Lower leg skin (tissue), 4 donors: ENCODE results near the gene MBLAC2. TPM values are rescaled to one million over a fixed set of nuclear protein-coding genes. Genes with fewer than 3 reads are reported as not detected.

ENCODE experiments used
- DNase-seq, 2 donors: peaks; one replicate each; pipeline ENCODE4 v3.0.0-alpha.2; 2019; ENCODE audit warnings: low spot score in 2 of 2
- H3K4me3 ChIP-seq: fragments of 200-600 bp; sonication (generic); 2 replicates; pipeline ENCODE4 v1.5.1; 2017; ENCODE audit warnings: mild to moderate bottlenecking, low read depth; ENCODE audit not compliant: poor library complexity, severe bottlenecking
- POLR2A ChIP-seq, 2 donors: fragments of 450-650 bp; IDR thresholded peaks; one replicate each; pipeline ENCODE4 v1.6.1; 2016 to 2017; ENCODE audit warnings: antibody characterized with exemption in 2 of 2, mild to moderate bottlenecking in 1 of 2, moderate library complexity in 1 of 2
- WGBS, 2 donors: methylation state at CpG; one replicate each; pipeline ENCODE4 v1.1.5; 2018; 5-methylcytosine and 5-hydroxymethylcytosine counted together
- intact Hi-C: fragments of 100-400 bp; cut with DNase I; formaldehyde crosslinking; loops from one replicate; pipeline ENCODE4 v1.15.0; 2023; ENCODE audit warnings: low total_unique reads
- total RNA-seq, 4 donors: library from RNA; depleted of rRNA; stranded (reverse); fragments of >200 nt; gene quantifications; one replicate each; pipeline ENCODE4 v1.1.0, GENCODE V29; 2016
- TF ChIP-seq, protein P1 (sequence below), 3 donors: fragments of 450-650 bp; IDR thresholded peaks; one replicate each; pipeline ENCODE4 v1.5.1; 2016; ENCODE audit warnings: antibody characterized with exemption in 3 of 3, mild to moderate bottlenecking in 3 of 3, moderate library complexity in 2 of 3

MBLAC2 gene
- total RNA-seq, 4 donors from 2014 or later = 6.1 to 6.9 (median 6.3) TPM

DNA sequence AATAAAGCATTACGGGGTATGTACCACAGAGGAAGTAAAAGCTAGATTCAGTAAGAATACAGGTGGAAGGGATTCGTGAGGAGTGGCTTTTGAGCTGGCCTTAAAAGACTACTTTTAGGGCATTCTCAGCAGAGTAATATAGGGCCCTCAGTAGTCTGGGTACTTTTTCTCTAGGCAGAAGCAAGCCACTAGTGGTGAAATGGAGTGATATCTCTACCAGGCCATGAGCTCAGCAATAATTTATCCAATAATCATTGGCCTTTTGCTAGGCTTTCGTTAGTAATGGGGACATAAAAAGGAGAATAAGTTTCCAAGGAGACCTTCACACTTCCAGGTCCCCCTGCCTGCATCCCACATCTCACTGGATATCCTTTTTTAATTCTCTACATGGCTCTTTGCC, 1.8 kb upstream of the MBLAC2 start:
- TF ChIP-seq, protein P1, sequence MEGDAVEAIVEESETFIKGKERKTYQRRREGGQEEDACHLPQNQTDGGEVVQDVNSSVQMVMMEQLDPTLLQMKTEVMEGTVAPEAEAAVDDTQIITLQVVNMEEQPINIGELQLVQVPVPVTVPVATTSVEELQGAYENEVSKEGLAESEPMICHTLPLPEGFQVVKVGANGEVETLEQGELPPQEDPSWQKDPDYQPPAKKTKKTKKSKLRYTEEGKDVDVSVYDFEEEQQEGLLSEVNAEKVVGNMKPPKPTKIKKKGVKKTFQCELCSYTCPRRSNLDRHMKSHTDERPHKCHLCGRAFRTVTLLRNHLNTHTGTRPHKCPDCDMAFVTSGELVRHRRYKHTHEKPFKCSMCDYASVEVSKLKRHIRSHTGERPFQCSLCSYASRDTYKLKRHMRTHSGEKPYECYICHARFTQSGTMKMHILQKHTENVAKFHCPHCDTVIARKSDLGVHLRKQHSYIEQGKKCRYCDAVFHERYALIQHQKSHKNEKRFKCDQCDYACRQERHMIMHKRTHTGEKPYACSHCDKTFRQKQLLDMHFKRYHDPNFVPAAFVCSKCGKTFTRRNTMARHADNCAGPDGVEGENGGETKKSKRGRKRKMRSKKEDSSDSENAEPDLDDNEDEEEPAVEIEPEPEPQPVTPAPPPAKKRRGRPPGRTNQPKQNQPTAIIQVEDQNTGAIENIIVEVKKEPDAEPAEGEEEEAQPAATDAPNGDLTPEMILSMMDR (IDR thresholded peaks at IDR 0.05) = no peak
- no peak for TF ChIP-seq POLR2A (IDR thresholded peaks at IDR 0.05)
- DNase-seq = no peak
- 88 to 91% methylated on average over 3 of the region's 3 CpGs for WGBS, 2 donors
- no peak overlapping the region for H3K4me3 ChIP-seq
- intact Hi-C loops = no loop called here

DNA sequence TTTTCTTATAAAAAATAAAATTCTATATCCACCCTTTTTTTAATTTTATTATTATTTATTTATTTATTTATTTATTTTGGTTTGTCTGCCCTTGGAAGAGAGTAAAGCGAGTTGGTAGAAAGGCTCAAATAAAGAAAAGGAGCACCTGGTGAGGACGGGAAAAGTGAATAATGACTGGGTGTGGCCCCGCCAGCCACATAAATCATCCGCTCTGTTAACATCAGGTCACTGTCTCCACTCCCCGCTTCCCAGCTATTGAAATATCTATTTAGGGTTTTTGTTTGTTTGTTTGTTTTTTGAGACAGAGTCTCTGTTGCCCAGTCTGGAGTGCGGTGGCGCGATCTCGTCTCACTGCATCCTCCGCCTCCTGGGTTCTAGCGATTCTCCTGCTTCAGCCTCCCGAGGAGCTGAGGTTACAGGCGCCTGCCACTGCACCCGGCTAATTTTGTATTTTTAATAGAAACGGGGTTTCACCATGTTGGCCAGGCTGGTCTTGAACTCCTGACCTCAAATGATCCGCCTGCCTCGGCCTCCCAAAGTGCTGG, 937 bp upstream of the MBLAC2 start:
- no peak overlapping the region for H3K4me3 ChIP-seq
- intact Hi-C loops = no loop called here
- 63 to 70% methylated on average over 17 of the region's 17 CpGs for WGBS, 2 donors
- TF ChIP-seq, protein P1 (IDR thresholded peaks at IDR 0.05) = no peak
- TF ChIP-seq POLR2A (IDR thresholded peaks at IDR 0.05) = no peak
- no peak for DNase-seq

DNA sequence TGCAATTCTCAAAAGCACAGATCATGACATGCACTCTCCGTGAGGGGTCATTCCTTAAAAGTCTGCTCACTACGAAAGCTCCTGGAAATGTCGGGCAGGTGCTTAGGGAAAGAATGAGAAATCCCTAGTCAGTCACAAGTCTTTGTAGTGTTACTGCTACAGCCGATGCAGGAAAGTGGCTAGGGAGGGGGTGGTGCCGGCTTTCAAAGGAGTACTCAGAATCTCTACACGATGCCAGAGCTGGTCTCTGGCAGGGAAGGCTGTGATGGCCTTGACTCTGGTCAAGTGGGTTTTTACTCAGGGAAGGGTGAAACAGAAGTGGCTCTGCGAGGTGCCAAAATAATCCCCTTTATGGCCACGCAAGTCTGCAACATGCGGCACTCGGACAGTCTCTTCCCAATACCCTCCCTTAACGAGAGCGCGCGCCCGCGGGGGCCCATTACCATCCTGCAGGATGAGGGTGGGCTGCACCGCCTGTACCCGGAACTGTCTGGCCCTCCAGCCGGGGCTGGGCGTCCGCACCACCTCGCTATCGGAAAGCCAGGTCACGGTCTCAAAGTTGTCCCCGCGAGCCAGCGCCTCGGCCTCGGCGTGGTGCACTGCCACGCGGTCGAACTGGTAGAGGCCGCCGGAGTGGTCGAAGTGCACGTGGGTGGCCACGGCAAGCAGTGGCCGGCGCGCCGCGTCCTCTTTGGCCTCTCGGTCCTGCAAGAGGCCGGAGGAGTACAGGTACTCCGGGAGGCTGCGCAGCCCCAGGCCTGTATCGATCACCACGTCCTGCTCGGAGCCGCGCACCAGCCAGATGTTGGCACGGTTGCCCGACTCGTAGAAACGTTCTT, 956 bp downstream of the MBLAC2 start:
- WGBS, 2 donors = 1% methylated on average over 27 to 43 of the region's 56 CpGs
- TF ChIP-seq, protein P1 (IDR thresholded peaks at IDR 0.05) = no peak
- no peak for TF ChIP-seq POLR2A (IDR thresholded peaks at IDR 0.05)
- DNase-seq = peak in 1 of 2 donors; percentile 34
- H3K4me3 ChIP-seq = peak overlapping the region; percentile 88
- intact Hi-C loops = no loop called here

GRCh38 chr5:90472783-90473395, 1.7 kb downstream of the MBLAC2 start:
- DNase-seq = no peak
- TF ChIP-seq, protein P1 (IDR thresholded peaks at IDR 0.05) = no peak
- TF ChIP-seq POLR2A (IDR thresholded peaks at IDR 0.05) = no peak
- 34 to 38% methylated on average over 9 of the region's 9 CpGs for whole genome bisulfite sequencing, 2 donors
- intact Hi-C loops = no loop called here
- H3K4me3 ChIP-seq = no peak overlapping the region

- intact Hi-C loops = no loop called here
- H3K4me3 ChIP-seq = no peak overlapping the region
- 85 to 86% methylated on average over 4 of the region's 4 CpGs for WGBS, 2 donors
- no peak for DNase-seq
- no peak for TF ChIP-seq POLR2A (IDR thresholded peaks at IDR 0.05)
- TF ChIP-seq, protein P1 (IDR thresholded peaks at IDR 0.05) = no peak
Measured at GRCh38 chr5:90461288-90461687, 13.3 kb downstream of the MBLAC2 start.
